Measurements from ENCODE around the gene RAB18.

The RAB18 gene

DNA sequence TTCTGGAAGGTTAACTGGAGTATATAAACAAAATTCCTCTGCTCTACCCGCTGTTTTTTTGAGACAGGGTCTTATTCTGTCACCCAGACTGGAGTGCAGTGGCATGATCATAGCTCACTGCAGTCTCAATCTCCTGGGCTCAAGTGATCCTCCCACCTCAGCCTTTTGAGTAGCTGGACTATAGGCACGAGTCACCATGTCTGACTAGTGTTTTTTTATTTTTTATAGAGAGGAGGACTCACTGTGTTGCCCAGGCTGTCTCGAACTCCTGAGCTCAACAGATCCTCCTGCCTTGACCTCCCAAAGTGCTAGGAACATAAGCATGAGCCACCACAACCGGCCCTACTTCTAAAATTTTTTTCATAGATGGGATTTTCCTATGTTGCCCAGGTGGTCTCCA, 2.2 kb downstream of the RAB18 start:
- Histone ChIP-seq H3K36me3 (ENCODE audit: insufficient read depth, low read length) (no peaks in the 10 kb centered on the region), H4K20me1 (ENCODE audit: insufficient read depth, low read length, poor library complexity, severe bottlenecking) (peaks cover 57% of the 10 kb centered on the region), H3K27me3 (ENCODE audit: insufficient read depth, low read length, poor library complexity, severe bottlenecking) (peaks cover 19% of the 10 kb centered on the region), H3K9me2 (replicated peaks; ENCODE audit: low read depth, low read length) (no peaks in the 10 kb centered on the region), H2AFZ (ENCODE audit: low read length) (no peak overlapping the region), H3K4me2 (ENCODE audit: low read depth, low read length, poor library complexity, severe bottlenecking) (peak overlapping the region; percentile 82), H3K9ac (ENCODE audit: low read depth, low read length, poor library complexity, severe bottlenecking) (peak overlapping the region; percentile 60), H3K4me1 (ENCODE audit: insufficient read depth, low read length, poor library complexity, severe bottlenecking) (peaks cover 40% of the 10 kb centered on the region), H3K4me3 (ENCODE audit: low read length, poor library complexity, severe bottlenecking) (peak overlapping the region; percentile 95), H3K9me3 (ENCODE audit: insufficient read depth, low read depth, low read length) (no peaks in the 10 kb centered on the region), H3K79me2 (ENCODE audit: insufficient read depth, low read length) (peaks cover 70% of the 10 kb centered on the region), H3F3A (ENCODE audit: low read depth) (no peaks in the 10 kb centered on the region)
- no peak for TF ChIP-seq EZH2phosphoT487 (IDR thresholded peaks at IDR 0.05; ENCODE audit: borderline replicate concordance)
- TF ChIP-seq CTCF (conservative IDR thresholded peaks at IDR 0.05; ENCODE audit: low read length), result no peak

GRCh38 chr10:27512548-27512947, 8.4 kb downstream of the RAB18 start:
- Histone ChIP-seq H3K9me2 (replicated peaks; ENCODE audit: low read depth, low read length) (no peaks in the 10 kb centered on the region), H3K27me3 (ENCODE audit: insufficient read depth, low read length, poor library complexity, severe bottlenecking) (no peaks in the 10 kb centered on the region), H3K9me3 (ENCODE audit: insufficient read depth, low read depth, low read length) (no peaks in the 10 kb centered on the region), H4K20me1 (ENCODE audit: insufficient read depth, low read length, poor library complexity, severe bottlenecking) (peaks cover 35% of the 10 kb centered on the region), H3K4me1 (ENCODE audit: insufficient read depth, low read length, poor library complexity, severe bottlenecking) (peaks cover 26% of the 10 kb centered on the region), H3K4me2 (ENCODE audit: low read depth, low read length, poor library complexity, severe bottlenecking) (no peak overlapping the region), H3K36me3 (ENCODE audit: insufficient read depth, low read length) (peaks cover 12% of the 10 kb centered on the region; the same call in 1 of the 2 replicates), H3K9ac (ENCODE audit: low read depth, low read length, poor library complexity, severe bottlenecking) (no peak overlapping the region), H2AFZ (ENCODE audit: low read length) (no peak overlapping the region), H3K4me3 (ENCODE audit: low read length, poor library complexity, severe bottlenecking) (no peak overlapping the region), H3K79me2 (ENCODE audit: insufficient read depth, low read length) (peaks cover 86% of the 10 kb centered on the region), H3F3A (ENCODE audit: low read depth) (no peaks in the 10 kb centered on the region)
- TF ChIP-seq CTCF (conservative IDR thresholded peaks at IDR 0.05; ENCODE audit: low read length) (no peak), EZH2phosphoT487 (IDR thresholded peaks at IDR 0.05; ENCODE audit: borderline replicate concordance) (no peak)

- peaks cover 16% of the 10 kb centered on the region; the same call in 1 of the 2 replicates for H3K36me3 ChIP-seq (ENCODE audit: insufficient read depth, low read length)
- peak overlapping the region; percentile 30 for H3K4me2 ChIP-seq (ENCODE audit: low read depth, low read length, poor library complexity, severe bottlenecking)
- no peak overlapping the region for H3K4me3 ChIP-seq (ENCODE audit: low read length, poor library complexity, severe bottlenecking)
These were observed 9.5 kb downstream of the RAB18 start for GRCh38 chr10:27513451-27514191.

More at GRCh38 chr10:27513451-27514191, 9.5 kb downstream of the RAB18 start:
- Histone ChIP-seq H3K9me3 (ENCODE audit: insufficient read depth, low read depth, low read length) (no peaks in the 10 kb centered on the region), H3K27me3 (ENCODE audit: insufficient read depth, low read length, poor library complexity, severe bottlenecking) (no peaks in the 10 kb centered on the region), H3K9me2 (replicated peaks; ENCODE audit: low read depth, low read length) (no peaks in the 10 kb centered on the region), H3K4me1 (ENCODE audit: insufficient read depth, low read length, poor library complexity, severe bottlenecking) (peaks cover 22% of the 10 kb centered on the region), H3F3A (ENCODE audit: low read depth) (no peaks in the 10 kb centered on the region), H3K79me2 (ENCODE audit: insufficient read depth, low read length) (peaks cover 86% of the 10 kb centered on the region), H3K9ac (ENCODE audit: low read depth, low read length, poor library complexity, severe bottlenecking) (no peak overlapping the region), H2AFZ (ENCODE audit: low read length) (no peak overlapping the region), H4K20me1 (ENCODE audit: insufficient read depth, low read length, poor library complexity, severe bottlenecking) (peaks cover 30% of the 10 kb centered on the region)
- TF ChIP-seq EZH2phosphoT487 (IDR thresholded peaks at IDR 0.05; ENCODE audit: borderline replicate concordance) (no peak), CTCF (conservative IDR thresholded peaks at IDR 0.05; ENCODE audit: low read length) (no peak)
